LNCAP (cell line): ENCODE measurements around the gene TRIM63.

Source experiments
- TF ChIP-seq, protein P1 (sequence below): fragments of 450-650 bp; IDR thresholded peaks from 2 replicates; pipeline ENCODE4 v1.5.1; 2017; ENCODE audit warnings: mild to moderate bottlenecking

Gene TRIM63

DNA sequence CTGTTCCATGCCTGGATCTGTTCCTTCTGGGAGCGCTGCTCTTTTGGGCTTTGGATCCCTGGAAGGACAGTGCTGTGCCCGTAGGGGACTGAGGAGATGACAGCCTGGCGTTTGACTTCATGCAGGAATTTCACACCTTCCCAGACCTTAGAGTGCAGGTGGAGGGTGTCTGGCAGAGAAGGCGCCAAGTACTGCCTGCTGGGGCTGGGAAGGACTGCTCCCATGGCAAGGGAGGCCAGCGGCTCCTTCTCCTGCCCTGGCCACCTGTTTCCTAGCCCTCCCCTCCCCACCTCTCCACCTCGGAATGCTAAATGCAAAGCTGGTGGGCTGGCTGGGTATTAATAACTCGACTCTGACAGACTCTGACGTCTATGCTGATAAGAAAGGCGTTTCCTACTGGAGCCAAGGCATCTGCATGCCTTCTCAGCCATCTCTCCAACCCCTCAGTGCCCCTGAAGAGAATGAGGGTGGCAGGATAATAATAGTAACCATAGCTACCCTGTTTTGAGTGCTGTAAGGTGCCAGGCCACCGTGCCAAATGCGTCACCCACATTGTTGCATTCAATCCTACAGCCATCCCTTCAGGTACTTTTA, 26.7 kb upstream of the TRIM63 start:
- TF ChIP-seq, protein P1, sequence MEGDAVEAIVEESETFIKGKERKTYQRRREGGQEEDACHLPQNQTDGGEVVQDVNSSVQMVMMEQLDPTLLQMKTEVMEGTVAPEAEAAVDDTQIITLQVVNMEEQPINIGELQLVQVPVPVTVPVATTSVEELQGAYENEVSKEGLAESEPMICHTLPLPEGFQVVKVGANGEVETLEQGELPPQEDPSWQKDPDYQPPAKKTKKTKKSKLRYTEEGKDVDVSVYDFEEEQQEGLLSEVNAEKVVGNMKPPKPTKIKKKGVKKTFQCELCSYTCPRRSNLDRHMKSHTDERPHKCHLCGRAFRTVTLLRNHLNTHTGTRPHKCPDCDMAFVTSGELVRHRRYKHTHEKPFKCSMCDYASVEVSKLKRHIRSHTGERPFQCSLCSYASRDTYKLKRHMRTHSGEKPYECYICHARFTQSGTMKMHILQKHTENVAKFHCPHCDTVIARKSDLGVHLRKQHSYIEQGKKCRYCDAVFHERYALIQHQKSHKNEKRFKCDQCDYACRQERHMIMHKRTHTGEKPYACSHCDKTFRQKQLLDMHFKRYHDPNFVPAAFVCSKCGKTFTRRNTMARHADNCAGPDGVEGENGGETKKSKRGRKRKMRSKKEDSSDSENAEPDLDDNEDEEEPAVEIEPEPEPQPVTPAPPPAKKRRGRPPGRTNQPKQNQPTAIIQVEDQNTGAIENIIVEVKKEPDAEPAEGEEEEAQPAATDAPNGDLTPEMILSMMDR, result no peak

DNA sequence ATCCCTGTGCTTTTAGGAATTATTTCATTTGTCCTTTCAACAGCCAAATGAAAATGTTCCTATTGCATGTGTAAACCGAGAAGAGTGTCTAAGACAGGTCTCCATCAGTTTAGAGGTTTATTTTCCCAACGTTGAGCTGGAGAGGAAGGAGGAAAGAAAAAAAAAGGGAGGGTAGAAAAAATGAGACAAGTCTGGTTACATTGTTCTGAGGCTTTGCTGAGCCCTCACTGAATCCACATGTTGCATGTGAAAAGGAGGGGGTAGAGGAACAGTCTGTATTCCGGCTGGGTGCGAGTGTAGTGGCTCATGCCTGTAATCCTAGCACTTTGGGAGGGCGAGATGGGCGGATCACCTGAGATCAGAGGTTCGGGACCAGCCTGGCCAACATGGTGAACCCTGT, 25.0 kb upstream of the TRIM63 start:
- TF ChIP-seq, protein P1, result no peak

DNA sequence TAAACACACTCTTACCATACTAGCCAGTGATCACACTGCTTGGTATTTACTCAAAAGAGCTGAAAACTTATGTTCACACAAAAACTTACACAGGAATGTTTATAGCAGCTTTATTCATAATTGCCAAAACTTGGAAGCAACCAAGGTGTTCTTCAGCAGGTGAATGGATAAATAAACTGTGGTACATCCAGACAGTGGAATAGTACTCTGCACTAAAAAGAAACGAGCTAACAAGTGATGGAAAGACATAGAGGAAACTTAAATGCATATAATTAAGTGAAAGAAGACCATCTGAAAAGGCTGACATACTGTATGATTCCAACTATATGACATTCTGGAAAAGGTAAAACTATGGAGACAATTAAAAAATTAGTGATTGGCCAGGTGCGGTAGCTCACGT, 23.5 kb upstream of the TRIM63 start:
- TF ChIP-seq, protein P1, result no peak

- TF ChIP-seq, protein P1, result no peak
Measured at GRCh38 chr1:26089125-26089524, 21.7 kb upstream of the TRIM63 start.

- TF ChIP-seq, protein P1, result no peak
Measured at GRCh38 chr1:26084844-26085243, 17.4 kb upstream of the TRIM63 start.

DNA sequence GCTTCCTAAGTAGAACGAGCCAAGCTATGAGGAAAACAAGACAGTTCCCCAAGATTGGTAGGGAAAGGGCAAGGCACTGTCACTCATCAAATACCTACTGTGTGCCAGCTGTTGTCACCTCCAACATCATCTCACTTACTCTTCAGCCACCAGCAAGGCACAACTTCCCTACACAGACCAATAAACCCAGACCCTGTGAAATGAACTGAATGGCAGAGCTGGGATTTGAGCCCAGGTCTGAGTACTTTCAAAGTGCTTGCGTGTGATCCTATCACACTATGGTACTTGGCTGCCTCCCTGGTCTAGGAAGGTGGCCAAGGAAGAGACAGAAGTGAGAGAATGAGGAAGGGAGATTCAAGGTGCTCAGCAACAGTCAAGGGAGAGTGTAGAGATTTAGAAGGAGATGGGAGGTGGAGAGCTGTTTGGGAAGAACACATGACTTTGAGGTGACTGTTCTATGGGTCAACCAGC, 16.7 kb upstream of the TRIM63 start:
- TF ChIP-seq, protein P1, result no peak

DNA sequence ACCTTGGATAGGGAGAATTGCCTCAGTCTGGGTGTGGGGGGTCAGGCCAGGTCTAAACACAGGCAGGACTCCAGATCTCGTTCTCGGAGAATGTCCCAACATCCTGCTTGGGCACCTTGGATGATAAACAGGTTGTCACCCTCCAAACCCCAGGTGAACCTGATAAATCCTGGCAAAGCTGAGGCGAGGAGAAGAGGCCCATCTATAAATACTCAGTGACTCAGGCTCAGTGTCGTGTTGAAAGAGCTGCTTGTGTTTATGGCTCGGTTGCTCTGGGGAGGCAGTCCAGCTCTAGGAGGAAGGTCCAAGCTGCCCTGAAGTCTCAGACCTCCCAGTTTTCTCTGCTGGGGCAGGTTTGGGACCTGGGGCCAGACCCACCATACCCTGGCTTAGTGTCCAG, 15.8 kb upstream of the TRIM63 start:
- TF ChIP-seq, protein P1, result no peak

- TF ChIP-seq, protein P1, result no peak
Measured at GRCh38 chr1:26082020-26082350, 14.6 kb upstream of the TRIM63 start.
